Endothelial cell of umbilical vein (primary cell): ENCODE results near the gene OSTM1. TPM values are rescaled to one million over a fixed set of nuclear protein-coding genes. Genes with fewer than 3 reads are reported as not detected.

Experiments used
- BruUV-seq: library from RNA; stranded (reverse); fragments of 400-500 nt; replicated peaks from 2 replicates; lab custom pipeline; 2021; lab: Mats Ljungman, UMichigan
- CTCF ChIA-PET: fragments of 300-600, 350-600 bp; sonication (Branson Sonifier 250); formaldehyde crosslinking; loops from one replicate; lab custom pipeline; 2021; ENCODE audit warnings: antibody characterized with exemption, inconsistent platforms; lab: Charles Lee
- POLR2A ChIA-PET: fragments of 300-600, 350-600 bp; sonication (Branson Sonifier 250); formaldehyde crosslinking; loops from one replicate; lab custom pipeline; 2021; ENCODE audit warnings: antibody characterized with exemption, inconsistent platforms; lab: Charles Lee
- DNase-seq: peaks from one replicate; pipeline ENCODE4 v3.0.0-alpha.2; 2011; ENCODE audit warnings: low read depth, low spot score
- FAIRE-seq: peaks from 2 replicates; lab custom pipeline; 2011; peaks lifted over from hg19 to GRCh38; lab: Jason Lieb, UNC
- H2AFZ ChIP-seq: 2 replicates; pipeline ENCODE4 v1.6.0; 2012; ENCODE audit warnings: low read depth, low read length, control low read depth, inconsistent platforms
- H3K27ac ChIP-seq: 2 replicates; pipeline ENCODE4 v1.5.1; 2011; ENCODE audit warnings: low read depth, mild to moderate bottlenecking, control low read depth, low read length, moderate library complexity; ENCODE audit not compliant: insufficient read depth
- H3K27me3 ChIP-seq, 2 experiments: 2 replicates each; pipeline versions ENCODE4 v1.6.0 to v1.6.1; 2011; ENCODE audit warnings: low read length in 2 of 2, mixed read lengths in 1 of 2; ENCODE audit not compliant: control insufficient read depth in 2 of 2, insufficient read depth in 2 of 2
- H3K36me3 ChIP-seq, 2 experiments: 2 replicates in 1 of 2; 3 replicates in 1 of 2; pipeline ENCODE4 v1.5.1; 2011; ENCODE audit warnings: low read length in 2 of 2, mild to moderate bottlenecking in 1 of 2, moderate library complexity in 1 of 2; ENCODE audit not compliant: control insufficient read depth in 2 of 2, insufficient read depth in 2 of 2; ENCODE audit errors: extremely low read depth in 1 of 2
- H3K4me1 ChIP-seq: 3 replicates; pipeline ENCODE4 v1.5.1; 2011; ENCODE audit warnings: mild to moderate bottlenecking, low read length; ENCODE audit not compliant: control insufficient read depth, insufficient read depth; ENCODE audit errors: extremely low read depth
- H3K4me2 ChIP-seq: 2 replicates; pipeline ENCODE4 v1.6.1; 2011; ENCODE audit warnings: low read length, control low read depth, mixed read lengths; ENCODE audit not compliant: insufficient read depth
- H3K4me3 ChIP-seq, 3 experiments: fragments of 200-600 bp in 1 of 3; sonication (generic), shearing (Covaris generic) in 1 of 3; replicated peaks in 1 of 3; 2 replicates each; pipeline ENCODE4 v1.5.1; 2011 to 2016; ENCODE audit warnings: control low read depth in 3 of 3, low read length in 3 of 3, mild to moderate bottlenecking in 2 of 3, inconsistent platforms in 1 of 3, low read depth in 1 of 3, moderate library complexity in 1 of 3; ENCODE audit not compliant: insufficient read depth in 1 of 3
- H3K79me2 ChIP-seq: 2 replicates; pipeline ENCODE4 v1.6.0; 2012; ENCODE audit warnings: low read length, inconsistent platforms; ENCODE audit not compliant: control insufficient read depth, insufficient read depth
- H3K9ac ChIP-seq: replicated peaks from 2 replicates; pipeline ENCODE3; 2011; ENCODE audit warnings: low read length, control low read depth; ENCODE audit not compliant: insufficient read depth; ENCODE audit errors: extremely low read depth
- H3K9me1 ChIP-seq: replicated peaks from 3 replicates; pipeline ENCODE4 v1.6.0; 2011; ENCODE audit warnings: mild to moderate bottlenecking, low read length; ENCODE audit not compliant: control insufficient read depth, insufficient read depth; ENCODE audit errors: extremely low read depth
- H3K9me3 ChIP-seq: replicated peaks from 2 replicates; pipeline ENCODE4 v1.5.1; 2012; ENCODE audit warnings: low read length, inconsistent platforms; ENCODE audit not compliant: control insufficient read depth, insufficient read depth
- H4K20me1 ChIP-seq: replicated peaks from 2 replicates; pipeline ENCODE3; 2011; ENCODE audit warnings: mild to moderate bottlenecking, low read length; ENCODE audit not compliant: control insufficient read depth, insufficient read depth; ENCODE audit errors: extremely low read depth
- CTCF ChIP-seq, 2 donors: IDR thresholded peaks; 1 replicate in 1 of 2; 2 replicates in 1 of 2; pipeline ENCODE4 v1.5.1; 2011; ENCODE audit warnings: low read length in 2 of 2, mild to moderate bottlenecking in 2 of 2, moderate library complexity in 2 of 2, control low read depth in 1 of 2, inconsistent platforms in 1 of 2, low read depth in 1 of 2; ENCODE audit not compliant: insufficient read depth in 1 of 2; ENCODE audit errors: extremely low read depth in 1 of 2
- EZH2 ChIP-seq: IDR thresholded peaks from 2 replicates; pipeline ENCODE4 v1.6.1; 2012; ENCODE audit warnings: borderline replicate concordance, low read depth, mild to moderate bottlenecking, moderate library complexity, low read length, inconsistent platforms; ENCODE audit not compliant: severe bottlenecking
- FOS ChIP-seq: IDR thresholded peaks from 2 replicates; pipeline ENCODE4 v1.6.1; 2011; ENCODE audit warnings: mild to moderate bottlenecking, low read length, moderate library complexity, borderline replicate concordance; ENCODE audit not compliant: insufficient read depth
- GATA2 ChIP-seq: IDR thresholded peaks from 2 replicates; pipeline ENCODE4 v1.7.0; 2011; ENCODE audit warnings: low read depth, mild to moderate bottlenecking, moderate library complexity, mixed read lengths, low read length; ENCODE audit not compliant: insufficient read length, insufficient read depth
- JUN ChIP-seq: IDR thresholded peaks from 2 replicates; pipeline ENCODE4 v1.6.1; 2011; ENCODE audit warnings: borderline replicate concordance, low read depth; ENCODE audit not compliant: insufficient read length, insufficient read depth
- MAX ChIP-seq: IDR thresholded peaks from 2 replicates; pipeline ENCODE4 v1.6.1; 2011; ENCODE audit not compliant: insufficient read depth, insufficient read length
- MYC ChIP-seq: IDR thresholded peaks from one replicate; pipeline ENCODE4 v1.6.1; 2011; ENCODE audit warnings: mild to moderate bottlenecking, low read depth, low read length
- POLR2A ChIP-seq: IDR thresholded peaks from 2 replicates; pipeline ENCODE4 v1.6.1; 2012; ENCODE audit warnings: low read depth, mild to moderate bottlenecking, control low read depth, low read length
- POLR2AphosphoS5 ChIP-seq: IDR thresholded peaks from 2 replicates; pipeline ENCODE4 v1.6.1; 2012; ENCODE audit warnings: low read depth, mild to moderate bottlenecking, control low read depth, low read length, moderate library complexity; ENCODE audit not compliant: insufficient read depth
- dilution Hi-C: fragments of 300-500 bp; cut with MboI; formaldehyde crosslinking; loops from one replicate; pipeline ENCODE4 v1.15.0; 2019; ENCODE audit warnings: low sequenced_read_pairs; ENCODE audit not compliant: extremely low pct_ligation_motif_present
- intact Hi-C: fragments of 100-400 bp; cut with micrococcal nuclease; formaldehyde crosslinking; loops from one replicate; pipeline ENCODE4 v1.10.0; 2022
- polyA plus RNA-seq, 4 experiments: library from polyadenylated mRNA; depleted of rRNA in 3 of 4; stranded (reverse) in 3 of 4; unstranded in 1 of 4; fragments of >200 nt; gene quantifications; 2 replicates each; pipeline versions ENCODE4 v1.2.1 to v1.2.3, GENCODE V29; 2011 to 2012; ENCODE audit warnings: missing spikeins in 1 of 4
- total RNA-seq: library from RNA; stranded (reverse); gene quantifications from 2 replicates; pipeline ENCODE4 v1.2.3, GENCODE V29; 2021

Gene OSTM1
- total and polyA plus RNA-seq, 2 donors (not counting 3 experiments of a cell fraction or from before 2014, with no cell fraction given) = 23.1 to 26.4 TPM

DNA sequence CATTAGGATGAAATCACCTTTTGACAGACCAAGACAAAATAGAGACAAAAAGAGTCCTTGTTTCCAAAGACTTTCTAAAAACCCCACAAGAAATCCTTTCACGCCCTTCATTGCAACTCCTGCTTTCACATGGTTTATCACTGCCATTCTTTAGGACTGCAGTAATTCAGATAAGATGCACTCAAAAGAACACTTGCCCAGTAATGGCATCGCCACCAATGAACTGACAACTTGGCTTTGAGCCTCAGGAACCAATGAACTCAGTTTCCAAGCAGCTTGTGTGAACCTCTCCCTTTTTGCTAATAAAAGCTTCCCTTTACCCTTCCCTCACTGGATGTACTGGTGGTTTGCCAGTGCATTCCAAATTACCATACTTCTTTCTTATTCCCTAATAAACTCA lies 21.8 kb downstream of the OSTM1 start:
- no peaks in the 10 kb centered on the region for H3K4me1 ChIP-seq
- no peaks in the 10 kb centered on the region for H3K79me2 ChIP-seq
- H3K9me1 ChIP-seq = no peaks in the 10 kb centered on the region
- no peak for DNase-seq
- no peaks in the 10 kb centered on the region for H3K9me3 ChIP-seq
- CTCF ChIA-PET = no interaction called here
- no peaks in the 10 kb centered on the region for H3K36me3 ChIP-seq
- intact Hi-C loops = no loop called here
- dilution Hi-C loops = no loop called here
- H3K27ac ChIP-seq = no peak overlapping the region
- H4K20me1 ChIP-seq = no peaks in the 10 kb centered on the region
- no peak for FAIRE-seq
- no peak overlapping the region for H3K4me2 ChIP-seq
- no peak overlapping the region for H3K9ac ChIP-seq
- no peak overlapping the region for H2AFZ ChIP-seq
- H3K27me3 ChIP-seq = no peaks in the 10 kb centered on the region
- H3K4me3 ChIP-seq = no peak overlapping the region
- POLR2A ChIA-PET = no interaction called here
- no TSS peak for BruUV-seq
- TF ChIP-seq POLR2A (no peak), EZH2 (no peak), POLR2AphosphoS5 (no peak)

DNA sequence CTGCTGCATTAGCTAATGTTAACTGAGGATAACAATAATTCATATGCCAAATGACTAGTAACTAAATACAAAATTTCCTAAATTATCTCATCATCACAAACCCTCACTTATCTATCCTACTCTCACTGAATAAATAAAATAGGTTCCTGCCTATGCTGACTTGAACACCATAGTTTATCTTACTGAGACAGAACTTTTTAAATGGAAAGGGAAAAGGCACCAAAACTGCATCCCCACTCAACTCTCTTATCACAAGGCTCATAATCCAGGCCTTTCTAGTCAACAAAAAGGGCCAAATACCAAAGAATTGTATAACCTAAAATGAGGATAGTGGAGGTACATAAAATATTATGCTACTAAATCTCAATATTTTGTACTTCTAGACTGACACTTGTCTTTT lies 23.1 kb downstream of the OSTM1 start:
- Histone ChIP-seq H4K20me1 (no peaks in the 10 kb centered on the region), H3K9ac (no peak overlapping the region), H3K4me2 (no peak overlapping the region), H3K36me3 (no peaks in the 10 kb centered on the region), H3K4me1 (no peaks in the 10 kb centered on the region), H3K27me3 (no peaks in the 10 kb centered on the region), H3K9me3 (no peaks in the 10 kb centered on the region), H3K4me3 (no peak overlapping the region), H3K79me2 (no peaks in the 10 kb centered on the region), H2AFZ (no peak overlapping the region), H3K9me1 (no peaks in the 10 kb centered on the region), H3K27ac (no peak overlapping the region)
- intact Hi-C loops (no loop called here), dilution Hi-C loops (no loop called here)
- CTCF ChIA-PET = interaction anchor here (0.8 to 2.2 kb wide), 2 partner anchors 11 to 71 kb away, joined by 3 to 23 read pairs; no protein-coding TSS in a partner anchor
- no peak for TF ChIP-seq JUN
- no peak for TF ChIP-seq POLR2AphosphoS5
- no peak for TF ChIP-seq EZH2
- no peak for TF ChIP-seq MAX
- no peak for TF ChIP-seq POLR2A
- TF ChIP-seq CTCF (IDR thresholded peaks at IDR 0.05; ENCODE audit: extremely low read depth in 1 of 2, insufficient read depth in 1 of 2, low read depth in 1 of 2, low read length in 2 of 2) = no peak
- TF ChIP-seq FOS = no peak
- no peak for TF ChIP-seq MYC
- no peak for TF ChIP-seq GATA2
- no peak for DNase-seq
- BruUV-seq = no TSS peak
- POLR2A ChIA-PET = no interaction called here
- FAIRE-seq = no peak
